HepG2 (cell line): Measurements from ENCODE around the gene ARL8A. TPM values are rescaled to one million over a fixed set of nuclear protein-coding genes. Genes with fewer than 3 reads are reported as not detected.

ENCODE experiments used
- NFE2L2 ChIP-seq: fragments of 150-350 bp; IDR thresholded peaks from 2 replicates; pipeline ENCODE4 v1.6.1; 2014; ENCODE audit warnings: low read length
- polyA plus RNA-seq, 8 experiments: library from polyadenylated mRNA; depleted of rRNA in 3 of 8; stranded (reverse) in 7 of 8; unstranded in 1 of 8; fragments of >200 nt; fragmentation: Illumina TruSeq in 4 of 8; extraction: Trizol in 4 of 8; gene quantifications; 2 replicates each; pipeline versions ENCODE4 v1.2.1 to v1.2.3, GENCODE V29; 2011 to 2016; ENCODE audit warnings: low read depth in 4 of 8, missing spikeins in 1 of 8, mixed read lengths in 1 of 8; ENCODE audit not compliant: insufficient read depth in 1 of 8
- small RNA-seq, 3 experiments: library from RNA; depleted of rRNA; stranded (forward); fragments of <200 nt; gene quantifications; one replicate each; pipeline ENCODE3, GENCODE V24; 2012; ENCODE audit warnings: low read depth in 2 of 3, low replicate concordance in 1 of 3; ENCODE audit not compliant: insufficient read length in 3 of 3, insufficient read depth in 2 of 3
- total RNA-seq, 5 experiments: library from RNA; depleted of rRNA; stranded (reverse); fragments of >200 nt; fragmentation: Illumina TruSeq; extraction: Trizol; gene quantifications; 2 replicates each; pipeline ENCODE4 v1.2.3, GENCODE V29; 2016; ENCODE audit warnings: low read depth in 1 of 5
- TF ChIP-seq, protein P1 (sequence below): sonication (generic); formaldehyde crosslinking; IDR thresholded peaks from 2 replicates; pipeline ENCODE4 v1.4.0; 2020; ENCODE audit warnings: missing genetic modification reagents, borderline replicate concordance

The ARL8A gene
- total and polyA plus RNA-seq, 2 of the 13 experiments (the other 11 are each of a cell fraction or from before 2014, with no cell fraction given): 2.7 to 23.4 TPM

DNA sequence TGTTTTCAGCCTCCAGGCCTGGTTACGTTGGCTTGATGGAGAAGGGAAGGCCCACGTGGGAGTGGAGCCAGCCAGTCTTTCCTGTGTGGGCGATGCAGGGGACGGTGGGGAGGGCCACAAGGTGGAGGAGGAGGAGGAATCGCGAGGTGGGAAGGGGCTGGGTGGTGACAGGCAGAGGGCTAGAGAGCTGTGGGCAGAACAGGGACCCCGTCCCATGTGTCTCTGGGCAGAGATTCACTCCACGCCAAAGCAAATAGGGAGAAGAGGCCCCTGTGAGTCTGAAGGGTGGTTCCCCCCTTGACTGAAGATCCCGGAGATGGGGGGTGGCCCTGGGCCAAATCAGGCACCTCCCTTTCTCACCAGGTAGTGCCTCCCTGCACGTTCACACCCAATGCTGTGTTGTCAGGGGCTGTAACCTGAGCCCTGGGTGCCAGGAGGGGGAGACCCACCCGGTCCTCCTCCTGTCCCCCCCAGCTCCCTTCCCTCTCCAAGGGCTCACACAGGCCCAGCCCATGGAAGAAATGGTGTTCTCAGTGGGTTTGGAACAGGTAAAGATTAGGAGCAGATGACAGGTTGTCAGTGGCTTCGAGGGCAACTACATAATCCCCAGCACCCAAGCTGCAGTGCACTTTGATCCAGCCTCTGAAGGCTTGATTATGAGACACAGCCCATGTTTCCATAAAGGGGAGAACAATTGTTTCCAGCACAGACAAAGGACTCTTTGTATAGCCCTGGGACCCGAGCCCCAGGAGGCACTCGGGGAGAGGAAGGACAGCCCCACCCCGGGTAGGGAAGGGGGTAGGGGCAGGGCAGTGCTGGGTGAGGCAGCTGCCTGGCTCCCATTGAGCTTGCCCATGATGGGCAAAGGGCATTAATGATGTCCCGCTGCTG is 59.5 kb downstream of the ARL8A start (continued):
- TF ChIP-seq, protein P1, sequence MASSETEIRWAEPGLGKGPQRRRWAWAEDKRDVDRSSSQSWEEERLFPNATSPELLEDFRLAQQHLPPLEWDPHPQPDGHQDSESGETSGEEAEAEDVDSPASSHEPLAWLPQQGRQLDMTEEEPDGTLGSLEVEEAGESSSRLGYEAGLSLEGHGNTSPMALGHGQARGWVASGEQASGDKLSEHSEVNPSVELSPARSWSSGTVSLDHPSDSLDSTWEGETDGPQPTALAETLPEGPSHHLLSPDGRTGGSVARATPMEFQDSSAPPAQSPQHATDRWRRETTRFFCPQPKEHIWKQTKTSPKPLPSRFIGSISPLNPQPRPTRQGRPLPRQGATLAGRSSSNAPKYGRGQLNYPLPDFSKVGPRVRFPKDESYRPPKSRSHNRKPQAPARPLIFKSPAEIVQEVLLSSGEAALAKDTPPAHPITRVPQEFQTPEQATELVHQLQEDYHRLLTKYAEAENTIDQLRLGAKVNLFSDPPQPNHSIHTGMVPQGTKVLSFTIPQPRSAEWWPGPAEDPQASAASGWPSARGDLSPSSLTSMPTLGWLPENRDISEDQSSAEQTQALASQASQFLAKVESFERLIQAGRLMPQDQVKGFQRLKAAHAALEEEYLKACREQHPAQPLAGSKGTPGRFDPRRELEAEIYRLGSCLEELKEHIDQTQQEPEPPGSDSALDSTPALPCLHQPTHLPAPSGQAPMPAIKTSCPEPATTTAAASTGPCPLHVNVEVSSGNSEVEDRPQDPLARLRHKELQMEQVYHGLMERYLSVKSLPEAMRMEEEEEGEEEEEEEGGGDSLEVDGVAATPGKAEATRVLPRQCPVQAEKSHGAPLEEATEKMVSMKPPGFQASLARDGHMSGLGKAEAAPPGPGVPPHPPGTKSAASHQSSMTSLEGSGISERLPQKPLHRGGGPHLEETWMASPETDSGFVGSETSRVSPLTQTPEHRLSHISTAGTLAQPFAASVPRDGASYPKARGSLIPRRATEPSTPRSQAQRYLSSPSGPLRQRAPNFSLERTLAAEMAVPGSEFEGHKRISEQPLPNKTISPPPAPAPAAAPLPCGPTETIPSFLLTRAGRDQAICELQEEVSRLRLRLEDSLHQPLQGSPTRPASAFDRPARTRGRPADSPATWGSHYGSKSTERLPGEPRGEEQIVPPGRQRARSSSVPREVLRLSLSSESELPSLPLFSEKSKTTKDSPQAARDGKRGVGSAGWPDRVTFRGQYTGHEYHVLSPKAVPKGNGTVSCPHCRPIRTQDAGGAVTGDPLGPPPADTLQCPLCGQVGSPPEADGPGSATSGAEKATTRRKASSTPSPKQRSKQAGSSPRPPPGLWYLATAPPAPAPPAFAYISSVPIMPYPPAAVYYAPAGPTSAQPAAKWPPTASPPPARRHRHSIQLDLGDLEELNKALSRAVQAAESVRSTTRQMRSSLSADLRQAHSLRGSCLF (CRISPR knock-in tag): no peak
- no peak for TF ChIP-seq NFE2L2

Small RNAs within 50 kb of the gene (small RNA-seq; reads per million reads assigned to genes)
- gene CRIP1P3: 0 reads per million in 3 experiments

Other genes with a start within 250 kb of the ARL8A start
- gene LMOD1, start 198.2 kb downstream of the ARL8A start, total RNA-seq (2016; rRNA removed; fragmentation: Illumina TruSeq; extraction: Trizol): not detected in 2 replicates
- gene LMOD1, start 198.2 kb downstream of the ARL8A start, polyA plus RNA-seq (2011; rRNA removed): not detected in 2 replicates
- gene TIMM17A, start 189.2 kb downstream of the ARL8A start, total RNA-seq (2016; rRNA removed; fragmentation: Illumina TruSeq; extraction: Trizol): 97.8 and 115 TPM in 2 replicates
- 41.2 and 50.8 TPM in 2 replicates for gene TIMM17A, start 189.2 kb downstream of the ARL8A start, polyA plus RNA-seq (2011; rRNA removed)
- gene RNPEP, start 162.1 kb downstream of the ARL8A start, total RNA-seq (2016; rRNA removed; fragmentation: Illumina TruSeq; extraction: Trizol): 38.4 and 39.5 TPM in 2 replicates
- 18.1 and 20.6 TPM in 2 replicates for gene RNPEP, start 162.1 kb downstream of the ARL8A start, polyA plus RNA-seq (2011; rRNA removed)
- 7.9 and 11.5 TPM in 2 replicates for gene ELF3, start 134.2 kb downstream of the ARL8A start, total RNA-seq (2016; rRNA removed; fragmentation: Illumina TruSeq; extraction: Trizol)
- 55.1 and 85.6 TPM in 2 replicates for gene ELF3, start 134.2 kb downstream of the ARL8A start, polyA plus RNA-seq (2011; rRNA removed)
- not detected in 2 replicates for gene GPR37L1, start 21.8 kb downstream of the ARL8A start, total RNA-seq (2016; rRNA removed; fragmentation: Illumina TruSeq; extraction: Trizol)
- 0.12 and 0.13 TPM in 2 replicates for gene GPR37L1, start 21.8 kb downstream of the ARL8A start, polyA plus RNA-seq (2011; rRNA removed)
- gene PTPN7, start 15.9 kb upstream of the ARL8A start, total RNA-seq (2016; rRNA removed; fragmentation: Illumina TruSeq; extraction: Trizol): not detected in 2 replicates
- gene PTPN7, start 15.9 kb upstream of the ARL8A start, polyA plus RNA-seq (2011; rRNA removed): 0.05 TPM in 1 of 2 replicates, not detected in the other
- gene LGR6, start 49.1 kb upstream of the ARL8A start, total RNA-seq (2016; rRNA removed; fragmentation: Illumina TruSeq; extraction: Trizol): not detected in 2 replicates
- gene LGR6, start 49.1 kb upstream of the ARL8A start, polyA plus RNA-seq (2011; rRNA removed): 0.04 and 0.07 TPM in 2 replicates
- 95.2 and 130 TPM in 2 replicates for gene UBE2T, start 197.2 kb upstream of the ARL8A start, total RNA-seq (2016; rRNA removed; fragmentation: Illumina TruSeq; extraction: Trizol)
- gene UBE2T, start 197.2 kb upstream of the ARL8A start, polyA plus RNA-seq (2011; rRNA removed): 58.9 and 80.8 TPM in 2 replicates
- 5.0 and 12.0 TPM in 2 replicates for gene PPP1R12B, start 204.0 kb upstream of the ARL8A start, total RNA-seq (2016; rRNA removed; fragmentation: Illumina TruSeq; extraction: Trizol)
- 12.0 and 13.6 TPM in 2 replicates for gene PPP1R12B, start 204.0 kb upstream of the ARL8A start, polyA plus RNA-seq (2011; rRNA removed)